Peyer's patch (tissue), 4 donors: ENCODE data around the gene DGKI. TPM values are rescaled to one million over a fixed set of nuclear protein-coding genes. Genes with fewer than 3 reads are reported as not detected.

Source experiments
- DNase-seq, 3 donors: peaks; one replicate each; pipeline ENCODE4 v3.0.0-alpha.2; 2017 to 2019
- H3K27ac ChIP-seq, 4 donors: fragments of 200-600 bp; sonication (generic); one replicate each; pipeline ENCODE4 v1.5.1; 2016 to 2019
- H3K27me3 ChIP-seq, 2 donors: fragments of 200-600 bp; sonication (generic); one replicate each; pipeline ENCODE4 v1.5.1; 2019
- H3K36me3 ChIP-seq, 3 donors: fragments of 200-600 bp; sonication (generic); one replicate each; pipeline ENCODE4 v1.5.1; 2016 to 2019
- H3K4me1 ChIP-seq, 4 donors: fragments of 200-600 bp; sonication (generic); one replicate each; pipeline ENCODE4 v1.5.1; 2016 to 2019
- H3K4me3 ChIP-seq, 4 donors: fragments of 200-600 bp; sonication (generic); 1 replicate in 3 of 4; 2 replicates in 1 of 4; pipeline ENCODE4 v1.5.1; 2016 to 2019; ENCODE audit warnings: mild to moderate bottlenecking in 1 of 4
- H3K9me3 ChIP-seq, 4 donors: fragments of 200-600 bp; sonication (generic); one replicate each; pipeline ENCODE4 v1.5.1; 2016 to 2019; ENCODE audit warnings: mild to moderate bottlenecking in 1 of 4
- POLR2A ChIP-seq, 2 donors: fragments of 450-650 bp; IDR thresholded peaks; one replicate each; pipeline ENCODE4 v1.5.1; 2017; ENCODE audit warnings: antibody characterized with exemption in 2 of 2, mild to moderate bottlenecking in 2 of 2, moderate library complexity in 2 of 2
- total RNA-seq, 4 donors: library from RNA; depleted of rRNA; stranded (reverse); fragments of >200 nt; gene quantifications; one replicate each; pipeline ENCODE4 v1.1.0, GENCODE V29; 2016
- TF ChIP-seq, protein P1 (sequence below), 6 experiments: fragments of 450-650 bp in 4 of 6; fragments of 200-600 bp in 2 of 6; sonication (generic) in 1 of 6; IDR thresholded peaks; one replicate each; pipeline ENCODE4 v1.5.1; 2017 to 2019; ENCODE audit warnings: antibody characterized with exemption in 6 of 6, mild to moderate bottlenecking in 3 of 6, moderate library complexity in 1 of 6

Gene DGKI
- total RNA-seq, 4 donors from 2014 or later = 0.19 to 0.40 (median 0.35) TPM; not detected in 1

- Histone ChIP-seq H3K9me3 (no peaks in the 10 kb centered on the region), H3K36me3 (no peaks in the 10 kb centered on the region), H3K4me1 (no peaks in the 10 kb centered on the region), H3K27ac (no peak overlapping the region), H3K4me3 (no peak overlapping the region), H3K27me3 (no peaks in the 10 kb centered on the region)
- no peak for DNase-seq
- no peak for TF ChIP-seq POLR2A (IDR thresholded peaks at IDR 0.05)
- TF ChIP-seq, protein P1, sequence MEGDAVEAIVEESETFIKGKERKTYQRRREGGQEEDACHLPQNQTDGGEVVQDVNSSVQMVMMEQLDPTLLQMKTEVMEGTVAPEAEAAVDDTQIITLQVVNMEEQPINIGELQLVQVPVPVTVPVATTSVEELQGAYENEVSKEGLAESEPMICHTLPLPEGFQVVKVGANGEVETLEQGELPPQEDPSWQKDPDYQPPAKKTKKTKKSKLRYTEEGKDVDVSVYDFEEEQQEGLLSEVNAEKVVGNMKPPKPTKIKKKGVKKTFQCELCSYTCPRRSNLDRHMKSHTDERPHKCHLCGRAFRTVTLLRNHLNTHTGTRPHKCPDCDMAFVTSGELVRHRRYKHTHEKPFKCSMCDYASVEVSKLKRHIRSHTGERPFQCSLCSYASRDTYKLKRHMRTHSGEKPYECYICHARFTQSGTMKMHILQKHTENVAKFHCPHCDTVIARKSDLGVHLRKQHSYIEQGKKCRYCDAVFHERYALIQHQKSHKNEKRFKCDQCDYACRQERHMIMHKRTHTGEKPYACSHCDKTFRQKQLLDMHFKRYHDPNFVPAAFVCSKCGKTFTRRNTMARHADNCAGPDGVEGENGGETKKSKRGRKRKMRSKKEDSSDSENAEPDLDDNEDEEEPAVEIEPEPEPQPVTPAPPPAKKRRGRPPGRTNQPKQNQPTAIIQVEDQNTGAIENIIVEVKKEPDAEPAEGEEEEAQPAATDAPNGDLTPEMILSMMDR (IDR thresholded peaks at IDR 0.05) = no peak
These were observed 233.7 kb downstream of the DGKI start for GRCh38 chr7:137613006-137613525.

- no peaks in the 10 kb centered on the region for H3K36me3 ChIP-seq
- H3K27me3 ChIP-seq = no peaks in the 10 kb centered on the region
- no peaks in the 10 kb centered on the region for H3K9me3 ChIP-seq
- TF ChIP-seq, protein P1 (IDR thresholded peaks at IDR 0.05) = no peak
- no peak for TF ChIP-seq POLR2A (IDR thresholded peaks at IDR 0.05)
- no peak overlapping the region for H3K27ac ChIP-seq
- H3K4me1 ChIP-seq = no peaks in the 10 kb centered on the region
- H3K4me3 ChIP-seq = no peak overlapping the region
- no peak for DNase-seq
These were observed 235.2 kb downstream of the DGKI start for GRCh38 chr7:137611606-137612005.

- Histone ChIP-seq H3K4me3 (no peak overlapping the region), H3K27ac (no peak overlapping the region), H3K4me1 (no peaks in the 10 kb centered on the region), H3K27me3 (no peaks in the 10 kb centered on the region), H3K36me3 (no peaks in the 10 kb centered on the region), H3K9me3 (no peaks in the 10 kb centered on the region)
- TF ChIP-seq, protein P1 (IDR thresholded peaks at IDR 0.05) = no peak
- no peak for TF ChIP-seq POLR2A (IDR thresholded peaks at IDR 0.05)
- DNase-seq = no peak
These were observed 237.3 kb downstream of the DGKI start for GRCh38 chr7:137609500-137609899.

DNA sequence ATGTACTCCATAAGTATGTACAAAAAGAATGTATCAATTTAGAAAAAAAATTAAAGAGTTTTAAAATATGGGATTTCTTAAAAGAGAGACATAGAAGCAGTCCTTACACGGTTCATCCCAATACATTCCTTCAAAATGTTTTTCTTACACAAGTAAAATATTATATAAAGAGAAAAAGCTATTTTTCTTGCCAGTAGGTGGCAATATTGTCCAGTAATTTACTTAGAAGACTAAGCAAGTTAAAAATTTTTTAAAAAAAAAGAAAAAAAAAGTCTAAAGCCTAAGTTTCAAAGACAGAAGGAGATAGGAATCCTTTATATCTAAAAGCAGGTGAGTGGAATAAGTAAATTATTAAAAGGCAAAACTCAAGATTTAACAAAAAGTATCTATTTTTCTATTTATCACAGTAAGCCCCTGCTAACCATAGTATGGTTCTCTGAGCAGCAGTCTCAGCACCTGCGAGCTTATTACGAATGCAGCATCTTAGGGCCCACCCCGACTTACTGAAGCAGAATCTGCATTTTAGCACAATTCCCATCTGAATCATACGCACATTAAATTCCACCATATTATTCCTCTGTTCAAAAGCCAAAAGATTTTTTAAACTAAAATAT is 240.6 kb downstream of the DGKI start:
- H3K27me3 ChIP-seq = no peaks in the 10 kb centered on the region
- H3K4me1 ChIP-seq = no peaks in the 10 kb centered on the region
- no peak for DNase-seq
- H3K27ac ChIP-seq = no peak overlapping the region
- H3K36me3 ChIP-seq = no peaks in the 10 kb centered on the region
- TF ChIP-seq POLR2A (IDR thresholded peaks at IDR 0.05) = no peak
- TF ChIP-seq, protein P1 (IDR thresholded peaks at IDR 0.05) = peak in 4 of 6 experiments; percentile 16 to 59 (median 22)
- H3K9me3 ChIP-seq = no peaks in the 10 kb centered on the region
- H3K4me3 ChIP-seq = no peak overlapping the region

GRCh38 chr7:137603043-137603442 is 243.7 kb downstream of the DGKI start:
- Histone ChIP-seq H3K27ac (no peak overlapping the region), H3K27me3 (no peaks in the 10 kb centered on the region), H3K4me1 (no peaks in the 10 kb centered on the region), H3K4me3 (no peak overlapping the region), H3K9me3 (no peaks in the 10 kb centered on the region), H3K36me3 (no peaks in the 10 kb centered on the region)
- no peak for DNase-seq
- TF ChIP-seq POLR2A (IDR thresholded peaks at IDR 0.05) = no peak
- TF ChIP-seq, protein P1 (IDR thresholded peaks at IDR 0.05) = no peak
